ENCODE measurements around the gene ANP32A.

The ANP32A gene

DNA sequence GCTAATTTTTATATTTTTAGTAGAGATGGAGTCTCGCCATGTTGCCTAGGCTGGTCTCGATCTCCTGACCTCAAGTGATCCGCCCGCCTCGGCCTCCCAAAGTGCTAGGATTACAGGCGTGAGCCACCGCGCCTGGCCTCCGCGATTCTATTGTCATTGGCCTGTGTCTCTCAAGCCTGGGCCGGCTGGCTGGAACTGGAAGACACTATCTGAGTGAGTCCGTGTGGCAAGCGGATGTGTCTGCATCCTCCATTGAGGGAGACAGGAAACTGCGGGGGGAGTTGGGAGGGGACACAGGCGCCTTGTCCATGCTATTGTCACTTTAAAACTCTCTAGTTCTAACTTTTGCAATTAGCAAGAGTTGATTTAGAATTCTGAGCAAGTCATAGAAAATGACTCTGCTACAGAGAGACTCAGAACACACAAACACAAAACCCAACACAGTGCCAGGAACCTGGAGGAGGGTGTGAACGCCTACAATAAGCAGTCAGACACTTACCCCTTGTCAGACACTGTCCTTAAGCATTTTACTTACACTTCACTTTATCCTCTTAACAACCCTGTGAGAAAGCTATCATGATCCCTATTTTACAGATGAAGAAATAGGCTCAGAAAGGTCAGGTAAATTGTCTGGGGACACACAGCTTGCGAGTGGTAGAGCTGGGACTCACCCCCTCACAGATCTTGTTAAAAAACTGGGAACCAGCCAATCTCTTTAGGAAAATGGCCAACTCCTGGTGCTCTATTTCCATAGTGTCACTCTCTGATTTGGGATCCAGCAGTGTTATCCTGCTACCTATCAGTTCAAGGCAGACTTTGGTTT is 38.7 kb downstream of the ANP32A start:
- Histone ChIP-seq H3K4me1 (ENCODE audit: insufficient read depth, low read length) (peaks cover 5% of the 10 kb centered on the region; the same call in 1 of the 2 replicates), H3K9ac (ENCODE audit: low read depth, low read length) (no peak overlapping the region), H3K27ac (ENCODE audit: low read depth, low read length) (no peak overlapping the region), H3K9me3 (ENCODE audit: insufficient read depth, low read depth, low read length) (no peaks in the 10 kb centered on the region), H3K4me3 (ENCODE audit: low read length) (no peak overlapping the region), H3K36me3 (ENCODE audit: insufficient read depth, low read length) (peaks cover 88% of the 10 kb centered on the region), H3K27me3 (ENCODE audit: insufficient read depth, low read length) (no peaks in the 10 kb centered on the region)
- 98% methylated on average over 17 of the region's 17 CpGs for WGBS

DNA sequence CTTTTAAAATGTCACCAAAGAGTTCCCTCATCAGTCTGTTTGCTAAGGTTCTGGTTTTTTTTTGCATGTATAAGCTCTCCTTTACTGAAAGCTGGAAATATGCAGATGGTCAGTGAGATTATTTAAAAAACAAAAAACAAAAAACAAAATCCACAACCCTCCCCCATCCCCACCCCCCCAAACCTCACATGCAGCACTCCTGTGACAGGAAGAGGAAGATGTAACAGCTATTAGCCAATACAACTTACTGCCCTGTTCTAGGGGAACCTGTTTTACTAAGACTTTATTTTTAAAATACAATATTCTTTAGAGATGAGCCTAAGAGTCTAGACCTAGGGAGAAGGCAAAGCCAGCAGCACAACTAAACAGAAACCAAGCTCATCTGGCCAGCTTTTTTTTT is 39.5 kb downstream of the ANP32A start:
- no peak overlapping the region for H3K9ac ChIP-seq (ENCODE audit: low read depth, low read length)
- no peaks in the 10 kb centered on the region for H3K9me3 ChIP-seq (ENCODE audit: insufficient read depth, low read depth, low read length)
- peaks cover 5% of the 10 kb centered on the region; the same call in 1 of the 2 replicates for H3K4me1 ChIP-seq (ENCODE audit: insufficient read depth, low read length)
- peaks cover 81% of the 10 kb centered on the region for H3K36me3 ChIP-seq (ENCODE audit: insufficient read depth, low read length)
- H3K4me3 ChIP-seq (ENCODE audit: low read length): no peak overlapping the region
- H3K27ac ChIP-seq (ENCODE audit: low read depth, low read length): no peak overlapping the region
- H3K27me3 ChIP-seq (ENCODE audit: insufficient read depth, low read length): no peaks in the 10 kb centered on the region

DNA sequence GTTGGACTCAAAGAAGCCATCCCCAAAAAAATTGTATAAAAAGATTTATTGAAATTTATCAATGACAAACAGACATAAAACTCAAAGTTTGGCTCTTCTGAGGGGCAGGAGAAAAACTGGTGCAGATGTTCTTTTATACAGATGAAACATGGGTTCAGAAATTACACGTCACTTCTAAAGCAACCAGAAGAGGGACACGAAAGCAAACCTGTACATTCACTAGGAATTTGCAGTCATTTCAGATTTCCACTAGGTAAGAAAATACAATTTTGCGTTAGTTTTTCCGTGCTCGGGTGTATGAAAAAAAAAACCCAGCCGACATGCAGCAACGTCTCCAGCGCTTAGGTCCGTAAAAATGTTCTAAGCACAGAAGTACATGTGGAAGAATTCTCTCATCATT is 41.8 kb downstream of the ANP32A start:
- peaks cover 59% of the 10 kb centered on the region for H3K36me3 ChIP-seq (ENCODE audit: insufficient read depth, low read length)

DNA sequence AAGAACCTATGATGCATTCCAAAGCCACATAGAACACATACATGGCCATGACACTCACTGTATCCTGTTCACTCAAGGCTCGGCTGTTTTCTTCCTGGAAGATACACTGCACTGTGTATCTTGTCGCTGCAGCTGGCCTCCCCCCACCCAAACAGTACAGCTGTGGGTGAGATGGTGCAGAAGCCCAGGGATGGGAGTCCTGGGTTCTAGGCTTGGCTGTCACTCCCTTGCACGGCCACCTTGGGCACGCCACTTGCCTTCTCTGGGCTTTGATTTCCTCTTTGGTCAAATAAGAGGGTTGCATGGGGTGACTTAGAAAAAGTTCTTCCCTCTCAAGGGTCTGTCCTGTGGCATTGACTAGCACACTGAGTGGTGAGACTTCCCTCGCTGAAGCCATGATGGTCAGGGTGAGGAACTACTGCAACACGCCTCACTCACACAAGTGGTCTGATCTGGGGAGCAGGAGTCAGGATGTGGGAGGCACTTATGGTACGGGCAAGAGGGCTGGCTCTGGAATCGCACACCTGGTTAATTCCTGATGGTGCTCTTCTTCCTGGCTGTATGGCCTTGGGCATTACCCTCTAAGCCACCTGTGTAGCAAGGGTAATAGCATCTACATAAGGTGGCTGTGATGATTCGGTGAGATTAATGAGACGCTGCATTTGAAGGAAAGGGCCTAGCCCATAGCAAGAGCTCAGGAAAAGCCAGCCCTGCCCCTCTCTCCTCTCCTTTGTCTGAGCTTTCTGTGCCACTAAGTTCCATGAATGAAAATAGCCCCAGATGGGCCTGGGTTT is 44.0 kb downstream of the ANP32A start:
- H3K4me3 ChIP-seq (ENCODE audit: low read length): no peak overlapping the region
- H3K4me1 ChIP-seq (ENCODE audit: insufficient read depth, low read length): no peaks in the 10 kb centered on the region
- H3K9me3 ChIP-seq (ENCODE audit: insufficient read depth, low read depth, low read length): no peaks in the 10 kb centered on the region
- 88% methylated on average over 10 of the region's 10 CpGs for WGBS
- H3K27me3 ChIP-seq (ENCODE audit: insufficient read depth, low read length): no peaks in the 10 kb centered on the region
- H3K9ac ChIP-seq (ENCODE audit: low read depth, low read length): no peak overlapping the region
- H3K36me3 ChIP-seq (ENCODE audit: insufficient read depth, low read length): peaks cover 40% of the 10 kb centered on the region
- no peak overlapping the region for H3K27ac ChIP-seq (ENCODE audit: low read depth, low read length)

More for the DNA sequence above, 41.8 kb downstream of the ANP32A start:
- H3K4me1 ChIP-seq (ENCODE audit: insufficient read depth, low read length): peaks cover 5% of the 10 kb centered on the region; the same call in 1 of the 2 replicates
- 94% methylated on average over 9 of the region's 9 CpGs for WGBS
- H3K4me3 ChIP-seq (ENCODE audit: low read length): no peak overlapping the region
- no peaks in the 10 kb centered on the region for H3K9me3 ChIP-seq (ENCODE audit: insufficient read depth, low read depth, low read length)
- H3K27me3 ChIP-seq (ENCODE audit: insufficient read depth, low read length): no peaks in the 10 kb centered on the region
- no peak overlapping the region for H3K27ac ChIP-seq (ENCODE audit: low read depth, low read length)
- H3K9ac ChIP-seq (ENCODE audit: low read depth, low read length): no peak overlapping the region

DNA sequence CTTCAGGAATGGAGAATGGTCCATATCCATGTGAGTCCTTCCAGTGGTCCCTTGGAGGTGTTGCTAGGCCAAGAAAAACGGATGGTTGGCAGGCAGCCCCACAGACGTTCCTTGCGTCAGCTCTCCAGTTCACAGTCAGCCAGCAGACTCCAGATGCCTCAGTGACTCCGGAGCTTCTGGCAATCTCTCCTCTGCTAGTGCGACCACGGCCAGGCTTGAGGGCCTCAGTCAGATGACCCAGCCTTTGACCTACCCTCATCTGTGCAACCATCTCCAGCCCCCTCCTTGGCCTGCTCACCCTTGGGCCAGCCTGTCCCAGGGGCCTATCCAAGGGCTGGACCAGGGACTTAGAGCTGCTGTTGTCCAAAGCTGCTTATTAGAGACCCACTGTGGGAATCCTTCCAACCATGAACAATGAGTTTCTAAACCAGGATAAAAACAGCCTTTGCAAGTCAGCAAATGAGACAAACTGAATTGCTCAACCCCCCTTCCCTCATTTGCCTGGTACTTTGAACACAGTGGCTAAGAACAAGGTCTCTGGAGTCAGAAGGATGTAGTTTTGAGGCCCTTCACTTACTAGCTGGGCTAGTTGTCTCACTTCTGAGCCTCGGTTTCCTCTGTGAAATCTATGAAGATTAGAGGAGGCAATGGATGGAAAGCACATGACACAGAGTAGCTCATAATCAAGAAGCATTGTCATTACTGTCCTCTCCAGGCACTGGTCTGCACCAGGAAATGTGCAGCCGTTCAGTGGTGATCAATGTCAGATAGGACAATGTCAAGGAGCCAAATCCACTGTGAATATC is 44.8 kb downstream of the ANP32A start:
- 94% methylated on average over 8 of the region's 8 CpGs for WGBS
- no peak overlapping the region for H3K9ac ChIP-seq (ENCODE audit: low read depth, low read length)
- peaks cover 32% of the 10 kb centered on the region for H3K36me3 ChIP-seq (ENCODE audit: insufficient read depth, low read length)
- no peak overlapping the region for H3K4me3 ChIP-seq (ENCODE audit: low read length)
- no peaks in the 10 kb centered on the region for H3K4me1 ChIP-seq (ENCODE audit: insufficient read depth, low read length)
- H3K27ac ChIP-seq (ENCODE audit: low read depth, low read length): no peak overlapping the region
- no peaks in the 10 kb centered on the region for H3K9me3 ChIP-seq (ENCODE audit: insufficient read depth, low read depth, low read length)
- H3K27me3 ChIP-seq (ENCODE audit: insufficient read depth, low read length): no peaks in the 10 kb centered on the region

DNA sequence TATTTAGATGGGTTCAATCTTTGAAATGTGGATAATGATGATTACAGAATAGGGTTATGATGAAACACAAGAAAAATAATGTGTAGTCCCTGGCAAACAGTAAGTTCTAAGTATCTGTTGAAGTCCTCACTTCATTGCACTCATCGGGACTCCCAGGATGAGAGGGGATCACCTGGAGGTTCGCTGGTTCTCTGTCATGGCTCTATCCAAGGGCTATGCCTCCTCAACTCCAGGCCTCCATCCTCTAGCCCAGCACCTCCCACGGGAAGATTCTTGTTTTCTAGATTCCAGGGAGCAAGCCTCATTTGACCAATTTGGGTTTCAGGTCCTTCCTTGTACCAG is 45.5 kb downstream of the ANP32A start:
- 95% methylated on average over 3 of the region's 3 CpGs for WGBS
- H3K9ac ChIP-seq (ENCODE audit: low read depth, low read length): no peak overlapping the region

DNA sequence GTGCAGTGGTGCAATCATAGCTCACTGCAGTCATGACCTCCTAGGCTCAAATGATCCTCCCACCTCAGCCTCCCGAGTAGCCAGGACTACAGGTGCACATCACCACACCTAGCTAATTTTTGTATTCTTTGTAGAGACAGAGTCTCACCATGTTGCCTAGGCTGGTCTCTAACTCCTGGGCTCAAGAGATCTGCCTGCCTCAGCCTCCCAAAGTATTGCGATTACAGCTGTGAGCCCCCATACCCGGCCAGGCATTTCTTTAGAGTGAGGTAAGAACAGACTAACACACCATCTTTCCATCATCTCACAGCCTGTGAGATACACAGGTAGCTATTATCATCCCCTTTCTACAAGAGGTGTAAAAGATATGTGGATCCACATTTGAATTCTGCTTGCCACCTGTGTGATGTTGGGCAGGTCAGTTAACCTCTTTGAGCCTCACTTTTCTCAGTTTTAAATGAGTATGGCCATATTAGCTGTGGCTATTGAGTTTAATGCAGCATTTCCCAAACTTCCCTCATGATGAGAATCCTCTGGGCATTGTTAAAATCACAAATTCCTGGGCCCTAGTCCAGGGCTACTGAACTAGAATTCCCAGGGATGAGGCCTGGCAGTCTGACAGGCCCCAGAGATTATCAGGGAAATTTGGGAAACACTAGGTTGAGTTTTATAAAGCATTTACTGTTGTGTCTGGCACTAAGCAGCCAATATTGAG is 46.0 kb downstream of the ANP32A start:
- no peak overlapping the region for H3K4me3 ChIP-seq (ENCODE audit: low read length)
- H3K9ac ChIP-seq (ENCODE audit: low read depth, low read length): no peak overlapping the region
- 97% methylated on average over 3 of the region's 3 CpGs for WGBS
- no peaks in the 10 kb centered on the region for H3K4me1 ChIP-seq (ENCODE audit: insufficient read depth, low read length)
- H3K36me3 ChIP-seq (ENCODE audit: insufficient read depth, low read length): peaks cover 21% of the 10 kb centered on the region
- no peaks in the 10 kb centered on the region for H3K9me3 ChIP-seq (ENCODE audit: insufficient read depth, low read depth, low read length)
- H3K27me3 ChIP-seq (ENCODE audit: insufficient read depth, low read length): no peaks in the 10 kb centered on the region
- H3K27ac ChIP-seq (ENCODE audit: low read depth, low read length): no peak overlapping the region

More for the DNA sequence above, 45.5 kb downstream of the ANP32A start:
- Histone ChIP-seq H3K36me3 (ENCODE audit: insufficient read depth, low read length) (peaks cover 25% of the 10 kb centered on the region), H3K27ac (ENCODE audit: low read depth, low read length) (no peak overlapping the region), H3K4me3 (ENCODE audit: low read length) (no peak overlapping the region), H3K4me1 (ENCODE audit: insufficient read depth, low read length) (no peaks in the 10 kb centered on the region), H3K27me3 (ENCODE audit: insufficient read depth, low read length) (no peaks in the 10 kb centered on the region), H3K9me3 (ENCODE audit: insufficient read depth, low read depth, low read length) (no peaks in the 10 kb centered on the region)

DNA sequence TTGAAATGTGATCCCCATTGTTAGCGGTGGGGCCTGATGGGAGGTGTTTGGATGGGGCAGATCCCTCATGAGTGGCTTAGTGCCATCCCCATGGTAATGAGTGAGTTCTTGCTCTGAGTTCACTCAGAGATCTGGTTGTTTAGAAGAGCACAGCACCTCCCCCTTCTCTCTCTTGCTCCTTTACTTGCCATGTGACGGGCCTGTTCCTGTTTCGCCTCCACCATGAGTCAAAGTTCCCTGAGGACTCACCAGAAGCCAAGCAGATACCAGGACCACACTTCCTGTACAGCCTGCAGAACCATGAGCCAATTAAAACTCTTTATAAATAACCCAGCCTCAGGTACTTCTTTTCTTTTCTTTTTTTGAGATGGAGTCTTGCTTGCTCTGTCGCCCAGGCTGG is 46.6 kb downstream of the ANP32A start:
- no peaks in the 10 kb centered on the region for H3K4me1 ChIP-seq (ENCODE audit: insufficient read depth, low read length)
- H3K4me3 ChIP-seq (ENCODE audit: low read length): no peak overlapping the region
- 92% methylated on average over 4 of the region's 4 CpGs for WGBS

DNA sequence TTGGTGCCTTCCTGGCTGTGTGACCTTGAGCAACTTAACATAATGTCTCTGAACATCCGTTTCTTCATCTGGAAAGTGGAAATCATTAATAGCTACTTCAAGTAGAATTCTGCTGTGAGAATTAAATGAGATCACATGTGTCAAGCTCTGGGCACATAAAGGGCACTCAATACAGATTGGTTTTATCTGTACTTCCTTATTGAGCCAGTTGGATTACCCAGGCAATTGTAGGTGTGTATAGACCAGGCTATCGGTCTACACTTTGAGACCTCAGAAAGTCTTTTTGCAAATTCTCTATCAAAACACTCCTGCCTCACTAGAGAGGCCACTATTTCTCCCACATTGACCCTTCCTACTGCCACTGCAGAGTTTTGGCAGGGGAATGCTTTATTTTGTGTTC is 47.7 kb downstream of the ANP32A start:
- WGBS: 89% methylated on average over 2 of the region's 2 CpGs
- Histone ChIP-seq H3K36me3 (ENCODE audit: insufficient read depth, low read length) (peaks cover 5% of the 10 kb centered on the region), H3K27ac (ENCODE audit: low read depth, low read length) (no peak overlapping the region), H3K9ac (ENCODE audit: low read depth, low read length) (no peak overlapping the region), H3K4me3 (ENCODE audit: low read length) (no peak overlapping the region), H3K27me3 (ENCODE audit: insufficient read depth, low read length) (no peaks in the 10 kb centered on the region), H3K4me1 (ENCODE audit: insufficient read depth, low read length) (no peaks in the 10 kb centered on the region), H3K9me3 (ENCODE audit: insufficient read depth, low read depth, low read length) (no peaks in the 10 kb centered on the region)

More for the DNA sequence above, 46.6 kb downstream of the ANP32A start:
- Histone ChIP-seq H3K27ac (ENCODE audit: low read depth, low read length) (no peak overlapping the region), H3K9ac (ENCODE audit: low read depth, low read length) (no peak overlapping the region), H3K36me3 (ENCODE audit: insufficient read depth, low read length) (peaks cover 16% of the 10 kb centered on the region), H3K27me3 (ENCODE audit: insufficient read depth, low read length) (no peaks in the 10 kb centered on the region), H3K9me3 (ENCODE audit: insufficient read depth, low read depth, low read length) (no peaks in the 10 kb centered on the region)

DNA sequence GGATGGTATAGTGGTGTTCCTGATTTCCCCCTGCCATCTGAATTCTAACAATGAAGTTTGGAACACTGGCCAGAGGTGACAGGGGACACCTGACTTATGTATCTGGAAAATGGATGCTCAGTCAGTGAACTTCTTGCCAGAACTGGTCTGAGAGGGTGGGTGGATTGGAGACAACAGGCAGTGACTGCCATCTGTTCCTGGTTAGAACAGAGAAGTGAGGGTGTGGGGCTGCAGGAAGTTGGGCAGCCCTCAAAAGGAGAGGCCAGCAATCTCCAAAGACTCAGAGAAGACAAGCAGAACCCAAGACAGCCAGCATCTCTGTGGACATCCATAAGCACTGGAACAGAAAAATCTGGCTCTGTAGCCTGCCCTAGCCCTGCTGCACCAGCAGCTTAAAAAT is 50.5 kb downstream of the ANP32A start:
- Histone ChIP-seq H3K4me1 (ENCODE audit: insufficient read depth, low read length) (no peaks in the 10 kb centered on the region), H3K9ac (ENCODE audit: low read depth, low read length) (no peak overlapping the region), H3K9me3 (ENCODE audit: insufficient read depth, low read depth, low read length) (no peaks in the 10 kb centered on the region), H3K27ac (ENCODE audit: low read depth, low read length) (no peak overlapping the region), H3K36me3 (ENCODE audit: insufficient read depth, low read length) (no peaks in the 10 kb centered on the region), H3K4me3 (ENCODE audit: low read length) (no peak overlapping the region), H3K27me3 (ENCODE audit: insufficient read depth, low read length) (no peaks in the 10 kb centered on the region)

Data from HUES64 (cell line).